CD4-positive, alpha-beta memory T cell (primary cell): Measurements from ENCODE around the gene GFRA1. TPM values are rescaled to one million over a fixed set of nuclear protein-coding genes. Genes with fewer than 3 reads are reported as not detected.

Experiments
- CTCF ChIA-PET: fragments of 350-600 bp; sonication (Branson Sonifier 250); formaldehyde crosslinking; loops from one replicate; lab custom pipeline; 2021; ENCODE audit warnings: inconsistent platforms; ENCODE audit not compliant: partially characterized antibody; lab: Charles Lee
- POLR2A ChIA-PET: fragments of 350-600 bp; sonication (Branson Sonifier 250); formaldehyde crosslinking; loops from one replicate; lab custom pipeline; 2021; ENCODE audit not compliant: partially characterized antibody; lab: Charles Lee
- DNase-seq, 5 donors: peaks; one replicate each; pipeline versions ENCODE4 v3.0.0 to v3.0.0-alpha.2; 2020 to 2022; ENCODE audit warnings: mixed read lengths in 1 of 5
- H3K27ac ChIP-seq: one replicate; pipeline ENCODE4 v1.7.0; 2013; ENCODE audit warnings: low read depth, low read length
- H3K27me3 ChIP-seq: 2 replicates; pipeline ENCODE4 v1.7.0; 2013; ENCODE audit warnings: mild to moderate bottlenecking, low read length, moderate library complexity; ENCODE audit not compliant: insufficient read depth
- H3K36me3 ChIP-seq: 2 replicates; pipeline ENCODE4 v1.7.0; 2013; ENCODE audit warnings: mild to moderate bottlenecking, low read length, moderate library complexity; ENCODE audit not compliant: insufficient read depth
- H3K4me1 ChIP-seq: 2 replicates; pipeline ENCODE4 v1.7.0; 2013; ENCODE audit warnings: mild to moderate bottlenecking, low read length, moderate library complexity; ENCODE audit not compliant: insufficient read depth
- H3K4me3 ChIP-seq, 2 donors: one replicate each; pipeline ENCODE4 v1.7.0; 2013; ENCODE audit warnings: low read length in 2 of 2, mild to moderate bottlenecking in 1 of 2
- H3K9me3 ChIP-seq, 2 donors: one replicate each; pipeline ENCODE4 v1.7.0; 2013; ENCODE audit warnings: low read length in 2 of 2, control low read depth in 1 of 2; ENCODE audit not compliant: control insufficient read depth in 1 of 2
- H3K27ac Mint-ChIP-seq, 7 donors: one replicate each; pipeline ENCODE4 v1.8.0; 2020 to 2021; ENCODE audit warnings: mixed read lengths in 7 of 7, mild to moderate bottlenecking in 6 of 7, inconsistent platforms in 3 of 7, moderate library complexity in 3 of 7
- H3K27me3 Mint-ChIP-seq, 2 donors: one replicate each; pipeline ENCODE4 v1.8.0; 2020 to 2021; ENCODE audit warnings: mixed read lengths in 2 of 2
- H3K36me3 Mint-ChIP-seq, 2 donors: one replicate each; pipeline ENCODE4 v1.8.0; 2020 to 2021; ENCODE audit warnings: mixed read lengths in 2 of 2, inconsistent platforms in 1 of 2, mild to moderate bottlenecking in 1 of 2
- H3K4me1 Mint-ChIP-seq, 4 donors: one replicate each; pipeline ENCODE4 v1.8.0; 2020 to 2021; ENCODE audit warnings: mixed read lengths in 4 of 4, mild to moderate bottlenecking in 1 of 4
- H3K4me3 Mint-ChIP-seq, 8 donors: one replicate each; pipeline ENCODE4 v1.8.0; 2020 to 2021; ENCODE audit warnings: mixed read lengths in 8 of 8, mild to moderate bottlenecking in 7 of 8, moderate library complexity in 6 of 8, inconsistent platforms in 3 of 8
- H3K9me3 Mint-ChIP-seq, 8 donors: one replicate each; pipeline ENCODE4 v1.8.0; 2020 to 2021; ENCODE audit warnings: mixed read lengths in 8 of 8, mild to moderate bottlenecking in 5 of 8, inconsistent platforms in 3 of 8, moderate library complexity in 1 of 8
- intact Hi-C: fragments of 100-400 bp; cut with micrococcal nuclease; formaldehyde crosslinking; loops from one replicate; pipeline ENCODE4 v1.15.1; 2023
- polyA plus RNA-seq, 2 donors: library from polyadenylated mRNA; unstranded; fragments of 300-500 nt; fragmentation: Illumina TruSeq; gene quantifications; one replicate each; pipeline ENCODE4 v1.2.3, GENCODE V29; 2021
- total RNA-seq, 2 experiments: library from RNA; stranded (reverse); gene quantifications; one replicate each; pipeline ENCODE4 v1.2.3, GENCODE V29; 2021

The GFRA1 gene
- total and polyA plus RNA-seq, 4 experiments from 2014 or later, result not detected

DNA sequence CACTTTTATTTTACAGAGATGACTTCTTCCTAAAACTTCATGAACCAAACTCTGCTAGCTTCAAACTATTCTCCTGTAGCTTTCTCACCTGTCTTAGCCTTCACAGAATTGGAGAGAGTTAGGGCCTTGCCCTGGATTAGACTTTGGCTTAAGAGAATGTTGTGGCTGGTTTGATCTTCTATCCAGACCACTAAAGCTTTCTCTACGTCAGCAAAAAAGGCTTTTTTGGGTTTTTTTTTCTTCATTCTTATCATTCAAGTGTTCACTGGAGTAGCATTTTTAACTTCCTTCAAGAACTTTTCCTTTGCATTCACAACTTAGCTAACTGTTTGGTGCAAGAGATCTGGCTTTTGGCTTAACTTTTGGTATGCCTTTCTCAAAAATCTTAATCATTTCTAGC, 31.9 kb upstream of the GFRA1 start:
- Histone ChIP-seq H3K4me3 (no peak overlapping the region), H3K4me1 (no peaks in the 10 kb centered on the region), H3K27me3 (no peaks in the 10 kb centered on the region), H3K36me3 (no peaks in the 10 kb centered on the region), H3K9me3 (no peaks in the 10 kb centered on the region), H3K27ac (no peak overlapping the region)
- intact Hi-C loops, result no loop called here
- H3K4me3 Mint-ChIP-seq, result no peak overlapping the region
- peaks cover 0 to 19% (median 2%) of the 10 kb centered on the region in 8 donors for H3K9me3 Mint-ChIP-seq
- H3K27me3 Mint-ChIP-seq, result no peaks in the 10 kb centered on the region
- DNase-seq, result no peak
- CTCF ChIA-PET, result no interaction called here
- H3K27ac Mint-ChIP-seq, result no peak overlapping the region
- no peaks in the 10 kb centered on the region for H3K36me3 Mint-ChIP-seq
- POLR2A ChIA-PET, result no interaction called here
- no peaks in the 10 kb centered on the region for H3K4me1 Mint-ChIP-seq

DNA sequence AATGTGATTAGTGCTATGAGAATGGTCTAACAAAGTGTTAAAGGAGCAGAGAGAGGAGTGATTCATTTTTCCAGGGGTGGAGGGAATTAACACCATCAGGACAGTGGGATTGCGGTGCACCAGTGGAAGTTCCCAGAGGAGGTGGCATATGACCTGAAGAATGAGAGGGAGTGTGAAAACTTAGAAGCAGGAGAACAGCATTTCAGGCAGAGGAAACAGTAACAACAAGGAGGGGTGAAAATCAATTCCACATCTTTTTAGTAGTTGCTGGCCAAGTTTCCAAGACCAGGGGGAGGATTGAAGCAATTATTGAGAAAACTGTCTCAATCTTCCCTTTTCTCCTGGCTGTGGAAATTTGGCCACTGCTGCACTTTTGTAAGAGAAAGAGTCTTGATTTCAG, 27.5 kb upstream of the GFRA1 start:
- ChIA-PET POLR2A (no interaction called here), CTCF (no interaction called here)
- no peaks in the 10 kb centered on the region for H3K36me3 ChIP-seq
- intact Hi-C loops, result no loop called here
- Mint-ChIP-seq H3K4me1 (peaks cover 0 to 1% (median 0%) of the 10 kb centered on the region in 4 donors), H3K36me3 (no peaks in the 10 kb centered on the region), H3K4me3 (no peak overlapping the region), H3K9me3 (peaks cover 0 to 19% (median 5%) of the 10 kb centered on the region in 8 donors), H3K27ac (no peak overlapping the region), H3K27me3 (peaks cover 0 to 4% of the 10 kb centered on the region in 2 donors)
- no peaks in the 10 kb centered on the region for H3K27me3 ChIP-seq
- no peak overlapping the region for H3K4me3 ChIP-seq
- H3K27ac ChIP-seq, result no peak overlapping the region
- no peaks in the 10 kb centered on the region for H3K9me3 ChIP-seq
- DNase-seq, result no peak
- no peaks in the 10 kb centered on the region for H3K4me1 ChIP-seq

DNA sequence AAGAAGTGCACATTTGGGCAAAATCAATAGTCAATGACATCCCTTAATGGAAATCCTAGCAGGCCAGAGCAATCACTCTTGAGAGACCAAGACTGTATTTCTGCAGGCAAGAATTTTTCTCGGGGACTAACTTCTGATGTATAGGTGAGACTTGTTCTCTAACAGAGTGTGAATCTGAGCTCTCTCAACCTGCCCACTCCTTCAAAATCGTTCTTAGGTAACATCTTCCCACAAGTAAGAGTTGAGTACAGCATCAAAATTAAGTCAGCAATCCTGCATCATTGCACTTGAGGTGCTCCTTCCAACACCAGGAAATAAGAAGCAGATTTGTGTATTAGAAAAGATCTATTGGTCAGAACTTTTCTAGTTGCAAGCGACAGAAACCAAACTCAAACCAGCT, 25.6 kb upstream of the GFRA1 start:
- no peaks in the 10 kb centered on the region for H3K36me3 ChIP-seq
- H3K27me3 ChIP-seq, result no peaks in the 10 kb centered on the region
- Mint-ChIP-seq H3K4me1 (peaks cover 0 to 1% (median 0%) of the 10 kb centered on the region in 4 donors), H3K27ac (no peak overlapping the region), H3K9me3 (peaks cover 0 to 15% (median 6%) of the 10 kb centered on the region in 8 donors), H3K27me3 (peaks cover 0 to 4% of the 10 kb centered on the region in 2 donors), H3K36me3 (no peaks in the 10 kb centered on the region), H3K4me3 (no peak overlapping the region)
- ChIA-PET POLR2A (no interaction called here), CTCF (no interaction called here)
- no peak overlapping the region for H3K27ac ChIP-seq
- DNase-seq, result no peak
- no peaks in the 10 kb centered on the region for H3K4me1 ChIP-seq
- no peaks in the 10 kb centered on the region for H3K9me3 ChIP-seq
- intact Hi-C loops, result no loop called here
- no peak overlapping the region for H3K4me3 ChIP-seq

DNA sequence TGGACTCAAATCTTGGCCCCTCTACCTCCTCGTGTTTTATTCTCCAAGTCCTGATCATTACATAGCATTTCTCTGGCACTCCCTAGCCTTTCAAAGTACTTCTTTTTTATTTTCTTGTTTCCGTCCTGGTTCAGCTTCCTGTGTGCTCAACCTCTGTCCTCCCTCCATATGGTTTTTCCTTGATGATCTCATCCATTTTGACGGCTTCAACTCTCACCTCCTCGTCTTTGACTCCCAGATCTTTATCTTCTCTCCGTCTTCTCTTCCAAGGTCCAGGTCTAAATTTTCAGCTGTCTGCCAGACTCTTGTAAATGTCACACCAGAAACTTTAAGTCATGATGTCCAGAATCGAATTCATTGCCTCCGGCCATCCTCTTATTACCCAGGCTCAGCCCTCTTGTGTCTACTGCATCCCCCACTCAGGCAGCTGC, 23.3 kb upstream of the GFRA1 start:
- Histone ChIP-seq H3K27me3 (no peaks in the 10 kb centered on the region), H3K36me3 (no peaks in the 10 kb centered on the region), H3K4me1 (no peaks in the 10 kb centered on the region), H3K9me3 (no peaks in the 10 kb centered on the region), H3K27ac (no peak overlapping the region), H3K4me3 (no peak overlapping the region)
- Mint-ChIP-seq H3K9me3 (peaks cover 0 to 10% (median 1%) of the 10 kb centered on the region in 8 donors), H3K27me3 (peaks cover 0 to 4% of the 10 kb centered on the region in 2 donors), H3K27ac (no peak overlapping the region), H3K36me3 (no peaks in the 10 kb centered on the region), H3K4me1 (peaks cover 0 to 1% (median 0%) of the 10 kb centered on the region in 4 donors), H3K4me3 (no peak overlapping the region)
- no peak for DNase-seq
- ChIA-PET POLR2A (no interaction called here), CTCF (no interaction called here)
- intact Hi-C loops, result no loop called here

DNA sequence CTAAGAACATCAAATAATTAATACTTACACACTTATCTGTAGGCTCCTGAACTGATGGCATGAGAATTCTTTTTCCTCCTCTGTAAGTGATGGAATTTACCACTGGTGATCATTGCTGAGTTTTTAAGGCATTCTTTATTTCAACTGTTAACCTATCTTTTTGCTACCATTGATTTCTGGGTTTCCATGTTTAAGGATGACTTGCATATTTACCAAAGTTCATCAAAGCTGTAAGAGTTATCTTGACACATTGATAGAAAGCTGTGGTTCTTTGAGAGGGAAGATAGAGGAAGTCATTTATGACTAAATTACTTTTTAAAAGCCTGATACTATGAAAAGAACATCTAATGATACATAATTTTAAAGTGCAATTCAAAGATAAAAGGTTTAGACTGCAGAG, 19.5 kb upstream of the GFRA1 start:
- ChIA-PET POLR2A (no interaction called here), CTCF (no interaction called here)
- intact Hi-C loops, result no loop called here
- no peak overlapping the region for H3K27ac ChIP-seq
- Mint-ChIP-seq H3K27me3 (peaks cover 0 to 3% of the 10 kb centered on the region in 2 donors), H3K27ac (no peak overlapping the region), H3K9me3 (peaks cover 0 to 10% (median 0%) of the 10 kb centered on the region in 8 donors), H3K4me1 (peaks cover 0 to 1% (median 0%) of the 10 kb centered on the region in 4 donors), H3K4me3 (no peak overlapping the region), H3K36me3 (no peaks in the 10 kb centered on the region)
- H3K4me1 ChIP-seq, result no peaks in the 10 kb centered on the region
- H3K36me3 ChIP-seq, result no peaks in the 10 kb centered on the region
- H3K4me3 ChIP-seq, result no peak overlapping the region
- H3K27me3 ChIP-seq, result no peaks in the 10 kb centered on the region
- H3K9me3 ChIP-seq, result no peaks in the 10 kb centered on the region
- no peak for DNase-seq

DNA sequence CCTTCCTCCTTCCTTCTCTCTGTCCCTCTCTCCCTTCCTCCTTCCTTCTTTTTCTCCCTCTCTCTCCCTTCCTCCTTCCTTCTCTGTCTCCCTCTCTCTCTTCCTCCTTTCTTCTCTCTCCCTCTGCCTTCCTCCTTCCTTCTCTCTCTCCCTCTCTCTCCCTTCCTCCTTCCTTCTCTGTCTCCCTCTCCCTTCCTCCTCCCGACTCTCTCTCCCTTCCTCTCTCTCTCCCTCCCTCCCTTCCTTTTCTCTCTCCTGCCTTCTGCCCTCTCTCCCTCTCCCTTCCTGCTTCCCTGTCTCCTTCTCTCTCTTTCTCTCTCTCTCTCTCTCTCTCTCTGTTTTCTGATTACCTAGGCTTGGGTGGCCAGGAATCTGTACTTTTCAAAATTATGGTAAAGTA, 16.6 kb upstream of the GFRA1 start:
- H3K4me3 Mint-ChIP-seq, result no peak overlapping the region
- no peak for DNase-seq
- H3K27ac Mint-ChIP-seq, result no peak overlapping the region
- intact Hi-C loops, result no loop called here
- no peak overlapping the region for H3K27ac ChIP-seq
- no peaks in the 10 kb centered on the region for H3K27me3 ChIP-seq
- no peaks in the 10 kb centered on the region for H3K9me3 ChIP-seq
- no peaks in the 10 kb centered on the region for H3K4me1 ChIP-seq
- H3K4me3 ChIP-seq, result no peak overlapping the region
- H3K4me1 Mint-ChIP-seq, result no peaks in the 10 kb centered on the region
- no peaks in the 10 kb centered on the region for H3K36me3 Mint-ChIP-seq
- H3K36me3 ChIP-seq, result no peaks in the 10 kb centered on the region
- peaks cover 0 to 7% (median 0%) of the 10 kb centered on the region in 8 donors for H3K9me3 Mint-ChIP-seq
- H3K27me3 Mint-ChIP-seq, result peaks cover 0 to 3% of the 10 kb centered on the region in 2 donors
- POLR2A ChIA-PET, result no interaction called here
- CTCF ChIA-PET, result no interaction called here

DNA sequence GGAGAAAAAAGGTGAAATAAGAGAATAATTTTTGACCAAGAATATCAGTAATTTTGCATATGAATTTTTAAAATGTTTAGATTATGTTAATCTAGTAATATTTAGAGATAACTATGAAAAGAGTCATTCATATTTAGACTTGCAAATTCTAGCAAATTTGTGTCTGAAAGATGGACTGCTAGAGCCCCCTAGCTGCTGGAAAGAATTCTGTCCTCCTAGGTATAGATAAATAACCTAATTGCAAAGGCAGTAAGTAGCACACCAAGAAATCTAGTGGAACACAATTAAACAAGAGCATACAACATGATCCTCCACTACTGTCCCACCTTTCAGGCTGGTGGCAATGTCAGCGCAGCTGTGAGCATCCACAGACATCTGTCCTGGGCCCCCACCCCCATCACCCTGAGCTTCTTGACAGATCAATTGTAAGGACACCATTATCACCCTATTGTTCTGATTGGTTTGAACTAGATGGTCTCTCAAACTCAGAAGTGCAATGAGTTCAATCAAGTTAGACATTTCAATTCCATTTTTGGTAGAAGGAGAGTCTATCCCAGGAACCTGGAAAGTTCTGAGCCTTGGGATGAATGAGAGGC, 15.0 kb upstream of the GFRA1 start:
- Histone ChIP-seq H3K27ac (no peak overlapping the region), H3K4me1 (no peaks in the 10 kb centered on the region), H3K4me3 (no peak overlapping the region), H3K27me3 (no peaks in the 10 kb centered on the region), H3K36me3 (no peaks in the 10 kb centered on the region), H3K9me3 (no peaks in the 10 kb centered on the region)
- DNase-seq, result no peak
- ChIA-PET POLR2A (no interaction called here), CTCF (no interaction called here)
- Mint-ChIP-seq H3K4me3 (no peak overlapping the region), H3K4me1 (no peaks in the 10 kb centered on the region), H3K36me3 (no peaks in the 10 kb centered on the region), H3K9me3 (peaks cover 0 to 4% (median under 1%) of the 10 kb centered on the region in 8 donors), H3K27ac (no peak overlapping the region), H3K27me3 (peaks cover 0 to 3% of the 10 kb centered on the region in 2 donors)
- intact Hi-C loops, result no loop called here
